ENCODE results near the gene ZNF280B. TPM values are rescaled to one million over a fixed set of nuclear protein-coding genes. Genes with fewer than 3 reads are reported as not detected.

ZNF280B gene
- total RNA-seq, 1 donor = 1.1 TPM

DNA sequence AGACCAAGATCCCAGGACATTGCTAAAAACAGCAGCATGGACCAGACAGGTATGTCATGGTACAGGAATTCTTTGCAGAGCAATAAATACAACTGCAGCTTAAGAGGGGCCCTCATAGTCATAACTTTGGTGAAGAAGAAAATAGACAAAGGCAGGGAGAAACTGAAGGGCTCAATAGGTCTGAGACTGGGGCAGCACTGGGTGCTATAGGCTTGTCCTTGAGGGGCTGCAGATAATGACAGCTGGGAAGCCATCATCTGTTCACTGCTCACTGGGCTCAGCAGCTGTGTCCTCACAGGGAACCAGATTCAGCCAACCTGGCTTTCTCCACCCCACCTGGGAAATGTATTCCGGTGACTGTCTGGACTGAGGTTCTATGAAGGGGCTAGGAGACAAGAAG is 68.4 kb downstream of the ZNF280B start:
- Histone ChIP-seq H3K36me3 (ENCODE audit: insufficient read depth, low read length) (no peaks in the 10 kb centered on the region), H2AFZ (ENCODE audit: low read length) (no peak overlapping the region), H3K4me1 (ENCODE audit: insufficient read depth, low read length) (no peaks in the 10 kb centered on the region), H3K27ac (ENCODE audit: low read depth, low read length) (no peak overlapping the region), H4K20me1 (ENCODE audit: insufficient read depth, low read length) (no peaks in the 10 kb centered on the region), H3K4me3 (ENCODE audit: insufficient read depth, low read length) (no peak overlapping the region), H3K27me3 (ENCODE audit: insufficient read depth, low read length) (no peaks in the 10 kb centered on the region), H3K4me2 (ENCODE audit: insufficient read depth, low read length) (no peak overlapping the region), H3K79me2 (ENCODE audit: insufficient read depth, low read length) (no peaks in the 10 kb centered on the region), H3K9me3 (ENCODE audit: low read depth, low read length) (no peaks in the 10 kb centered on the region)
- DNase-seq (ENCODE audit: insufficient read length, low spot score, missing footprints) = no peak
- TF ChIP-seq CTCF (IDR thresholded peaks at IDR 0.05; ENCODE audit: extremely low read depth, low read depth, low read length) = no peak

Other genes starting within 250 kb of the ZNF280B start
- gene ZNF280A, start 11.5 kb upstream of the ZNF280B start, total RNA-seq = not detected in 2 replicates
- gene PRAME, start 50.5 kb upstream of the ZNF280B start, total RNA-seq = under 0.01 and 0.36 TPM in 2 replicates
- gene GGTLC2, start 135.9 kb upstream of the ZNF280B start, total RNA-seq = not detected in 2 replicates